Measurements from ENCODE around the gene DNASE1L1.

The DNASE1L1 gene

GRCh38 chrX:154378059-154378798 is 30.8 kb downstream of the DNASE1L1 start (continued):
- no peak for TF ChIP-seq RBAK (tag by site-specific recombination; IDR thresholded peaks at IDR 0.05)
- peak; percentile 46; the same call in 1 of the 2 replicates for TF ChIP-seq ZNF561 (tag by site-specific recombination; IDR thresholded peaks at IDR 0.05; ENCODE audit: borderline replicate concordance)
- TF ChIP-seq REPIN1 (tag by site-specific recombination; IDR thresholded peaks at IDR 0.05; ENCODE audit: low read depth), result no peak
- no peak for TF ChIP-seq ZNF266 (tag by site-specific recombination; IDR thresholded peaks at IDR 0.05; ENCODE audit: low read depth)
- TF ChIP-seq ZNF366 (tag by site-specific recombination; conservative IDR thresholded peaks at IDR 0.05), result peak; percentile 48; the same call in 1 of the 2 replicates
- TF ChIP-seq ZSCAN23 (tag by site-specific recombination; IDR thresholded peaks at IDR 0.05), result no peak
- no peak for TF ChIP-seq HOXA7 (CRISPR knock-in tag; IDR thresholded peaks at IDR 0.05; ENCODE audit: borderline replicate concordance)
- TF ChIP-seq YY1 (tag by site-specific recombination; IDR thresholded peaks at IDR 0.05), result 0 out of 2 replicates have a peak, but pooled peaks have one; percentile 23
- TF ChIP-seq GLIS1 (tag by site-specific recombination; IDR thresholded peaks at IDR 0.05), result peak; percentile 60
- peak; percentile 100 for TF ChIP-seq ZBTB48 (tag by site-specific recombination; IDR thresholded peaks at IDR 0.05)
- peak; percentile 34; the same call in 1 of the 2 replicates for TF ChIP-seq ZNF398 (tag by site-specific recombination; IDR thresholded peaks at IDR 0.05)
- peak; percentile 94 for TF ChIP-seq HIC1 (tag by site-specific recombination; IDR thresholded peaks at IDR 0.05)
- TF ChIP-seq GLI2 (tag by site-specific recombination; IDR thresholded peaks at IDR 0.05; ENCODE audit: borderline replicate concordance, low read depth), result no peak
- TF ChIP-seq ZNF202 (tag by site-specific recombination; IDR thresholded peaks at IDR 0.05; ENCODE audit: borderline replicate concordance), result no peak
- TF ChIP-seq EGR2 (tag by site-specific recombination; IDR thresholded peaks at IDR 0.05; ENCODE audit: low read depth), result peak; percentile 89
- TF ChIP-seq ZNF529 (tag by site-specific recombination; IDR thresholded peaks at IDR 0.05; ENCODE audit: insufficient replicate concordance), result no peak
- no peak for TF ChIP-seq ZNF571 (tag by site-specific recombination; IDR thresholded peaks at IDR 0.05)
- TF ChIP-seq ZBTB20 (tag by site-specific recombination; IDR thresholded peaks at IDR 0.05), result peak; percentile 99
- 0 out of 2 replicates have a peak, but pooled peaks have one; percentile 53 for TF ChIP-seq PATZ1 (tag by site-specific recombination; IDR thresholded peaks at IDR 0.05)
- peak; percentile 89 for TF ChIP-seq ZNF335 (tag by site-specific recombination; conservative IDR thresholded peaks at IDR 0.05)
- no peak for TF ChIP-seq ZBTB17 (tag by site-specific recombination; IDR thresholded peaks at IDR 0.05)
- peak; percentile 16; the same call in 1 of the 2 replicates for TF ChIP-seq ZXDB (tag by site-specific recombination; IDR thresholded peaks at IDR 0.05)
- TF ChIP-seq ZNF280C (tag by site-specific recombination; IDR thresholded peaks at IDR 0.05), result no peak
- TF ChIP-seq ZSCAN30 (tag by site-specific recombination; IDR thresholded peaks at IDR 0.05), result peak; percentile 30; the same call in 1 of the 2 replicates
- TF ChIP-seq ZFP3 (tag by site-specific recombination; IDR thresholded peaks at IDR 0.05; ENCODE audit: low read depth), result no peak
- no peak for TF ChIP-seq ZNF488 (tag by site-specific recombination; IDR thresholded peaks at IDR 0.05)
- TF ChIP-seq ZNF239 (tag by site-specific recombination; IDR thresholded peaks at IDR 0.05), result no peak
- TF ChIP-seq KLF8 (tag by site-specific recombination; IDR thresholded peaks at IDR 0.05), result peak; percentile 4; the same call in 1 of the 2 replicates
- TF ChIP-seq ZNF449 (tag by site-specific recombination; IDR thresholded peaks at IDR 0.05), result peak; percentile 31; the same call in 1 of the 2 replicates

Data from HEK293 (cell line).